ENCODE data around the gene LMNTD2. TPM values are rescaled to one million over a fixed set of nuclear protein-coding genes. Genes with fewer than 3 reads are reported as not detected.

Gene LMNTD2
- total RNA-seq, 1 experiment from 2014 or later, result 7.8 TPM

GRCh38 chr11:528815-529727 is 31.5 kb downstream of the LMNTD2 start:
- no peak overlapping the region for H3K27ac Mint-ChIP-seq (ENCODE audit: unreplicated experiment)
- no peak for TF ChIP-seq CTCF (IDR thresholded peaks at IDR 0.05; ENCODE audit: unreplicated experiment)
- CTCF ChIA-PET, result no interaction called here
- H3K9me3 Mint-ChIP-seq (ENCODE audit: low read depth, unreplicated experiment), result peaks cover under 1% of the 10 kb centered on the region
- no peak overlapping the region for H3K4me3 Mint-ChIP-seq (ENCODE audit: low read depth, unreplicated experiment)
- no peak for DNase-seq
- BruUV-seq (replicated peaks), result no TSS peak
- H3K4me1 Mint-ChIP-seq (ENCODE audit: low read depth, unreplicated experiment), result no peaks in the 10 kb centered on the region
- intact Hi-C loops (cut with micrococcal nuclease; ENCODE audit: unreplicated experiment), result no loop called here
- no peaks in the 10 kb centered on the region for H3K27me3 Mint-ChIP-seq (ENCODE audit: unreplicated experiment)
- H3K36me3 Mint-ChIP-seq (ENCODE audit: insufficient read depth, unreplicated experiment), result peaks cover 18% of the 10 kb centered on the region

- peaks cover 2% of the 10 kb centered on the region for H3K9me3 Mint-ChIP-seq (ENCODE audit: low read depth, unreplicated experiment)
- H3K36me3 Mint-ChIP-seq (ENCODE audit: insufficient read depth, unreplicated experiment), result peaks cover 12% of the 10 kb centered on the region
- intact Hi-C loops (cut with micrococcal nuclease; ENCODE audit: unreplicated experiment), result no loop called here
- no peak overlapping the region for H3K27ac Mint-ChIP-seq (ENCODE audit: unreplicated experiment)
- CTCF ChIA-PET, result no interaction called here
- TF ChIP-seq CTCF (IDR thresholded peaks at IDR 0.05; ENCODE audit: unreplicated experiment), result no peak
- no peaks in the 10 kb centered on the region for H3K27me3 Mint-ChIP-seq (ENCODE audit: unreplicated experiment)
- BruUV-seq (replicated peaks), result no TSS peak
- no peaks in the 10 kb centered on the region for H3K4me1 Mint-ChIP-seq (ENCODE audit: low read depth, unreplicated experiment)
- no peak overlapping the region for H3K4me3 Mint-ChIP-seq (ENCODE audit: low read depth, unreplicated experiment)
- no peak for DNase-seq
Observed at GRCh38 chr11:528166-528814, 32.2 kb downstream of the LMNTD2 start.

DNA sequence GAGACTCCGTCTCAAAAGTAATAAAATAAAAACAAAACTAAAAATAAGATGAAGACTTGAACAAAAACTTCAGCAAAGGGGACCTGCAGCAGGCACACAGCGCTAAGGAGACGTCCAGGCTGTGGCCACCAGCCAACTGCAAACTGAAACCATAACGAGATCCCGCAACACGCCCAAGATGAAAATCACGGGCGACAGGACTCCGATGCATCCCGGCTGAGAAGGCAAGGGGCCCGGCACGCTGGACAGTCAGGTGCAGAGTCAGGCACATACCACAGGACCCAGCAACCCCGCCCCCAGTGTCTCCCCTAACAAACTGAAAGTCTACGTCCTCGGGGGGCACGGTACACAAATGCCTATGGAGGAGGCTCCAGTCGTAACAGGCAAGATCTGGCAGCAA is 34.3 kb downstream of the LMNTD2 start:
- Mint-ChIP-seq H3K27ac (ENCODE audit: unreplicated experiment) (no peak overlapping the region), H3K27me3 (ENCODE audit: unreplicated experiment) (no peaks in the 10 kb centered on the region), H3K9me3 (ENCODE audit: low read depth, unreplicated experiment) (peaks cover 2% of the 10 kb centered on the region), H3K4me1 (ENCODE audit: low read depth, unreplicated experiment) (no peaks in the 10 kb centered on the region), H3K36me3 (ENCODE audit: insufficient read depth, unreplicated experiment) (no peaks in the 10 kb centered on the region), H3K4me3 (ENCODE audit: low read depth, unreplicated experiment) (no peak overlapping the region)
- no TSS peak for BruUV-seq (replicated peaks)
- DNase-seq, result no peak
- TF ChIP-seq CTCF (IDR thresholded peaks at IDR 0.05; ENCODE audit: unreplicated experiment), result no peak
- intact Hi-C loops (cut with micrococcal nuclease; ENCODE audit: unreplicated experiment), result no loop called here
- CTCF ChIA-PET, result no interaction called here

GRCh38 chr11:521177-521688 is 39.3 kb downstream of the LMNTD2 start:
- TF ChIP-seq CTCF (IDR thresholded peaks at IDR 0.05; ENCODE audit: unreplicated experiment), result no peak
- Mint-ChIP-seq H3K27ac (ENCODE audit: unreplicated experiment) (no peak overlapping the region), H3K27me3 (ENCODE audit: unreplicated experiment) (no peaks in the 10 kb centered on the region), H3K9me3 (ENCODE audit: low read depth, unreplicated experiment) (peaks cover 2% of the 10 kb centered on the region), H3K36me3 (ENCODE audit: insufficient read depth, unreplicated experiment) (peaks cover 10% of the 10 kb centered on the region), H3K4me1 (ENCODE audit: low read depth, unreplicated experiment) (no peaks in the 10 kb centered on the region), H3K4me3 (ENCODE audit: low read depth, unreplicated experiment) (no peak overlapping the region)
- CTCF ChIA-PET, result no interaction called here
- no TSS peak for BruUV-seq (replicated peaks)
- intact Hi-C loops (cut with micrococcal nuclease; ENCODE audit: unreplicated experiment), result no loop called here
- DNase-seq, result no peak
